ENCODE results near the gene EFNB3. TPM values are rescaled to one million over a fixed set of nuclear protein-coding genes. Genes with fewer than 3 reads are reported as not detected.

EFNB3 gene
- total RNA-seq, 1 experiment from 2014 or later = 1.5 TPM

GRCh38 chr17:7739746-7740145 is 34.7 kb downstream of the EFNB3 start:
- no peak overlapping the region for H2AFZ ChIP-seq
- no peaks in the 10 kb centered on the region for H3K79me2 ChIP-seq (ENCODE audit: low read depth)
- H3K4me2 ChIP-seq = no peak overlapping the region
- intact Hi-C loops (cut with micrococcal nuclease; ENCODE audit: unreplicated experiment) = no loop called here
- H3K36me3 ChIP-seq (ENCODE audit: low read depth) = no peaks in the 10 kb centered on the region
- no TSS peak for BruUV-seq (replicated peaks)
- peaks cover 8% of the 10 kb centered on the region; the same call in 1 of the 2 replicates for H3K4me1 ChIP-seq (replicated peaks; ENCODE audit: insufficient read depth)
- ChIA-PET CTCF (no interaction called here), POLR2A (ENCODE audit: unreplicated experiment) (no interaction called here)
- no peaks in the 10 kb centered on the region for H3F3A ChIP-seq (ENCODE audit: insufficient read depth, low read depth)
- H3K4me3 ChIP-seq = no peak overlapping the region
- no peaks in the 10 kb centered on the region for H4K20me1 ChIP-seq (ENCODE audit: insufficient read depth)
- no peak for DNase-seq
- peaks cover 4% of the 10 kb centered on the region; the same call in 1 of the 2 replicates for H3K27me3 ChIP-seq (ENCODE audit: insufficient read depth, low read depth)
- no peaks in the 10 kb centered on the region for H3K9me3 ChIP-seq (ENCODE audit: insufficient read depth, low read depth)
- TF ChIP-seq CTCF (conservative IDR thresholded peaks at IDR 0.05) = no peak
- no peak for TF ChIP-seq EZH2 (IDR thresholded peaks at IDR 0.05; ENCODE audit: low read depth)
- no peaks in the 10 kb centered on the region for H3K9me2 ChIP-seq (ENCODE audit: insufficient read depth)
- no peak overlapping the region for H3K27ac ChIP-seq

DNA sequence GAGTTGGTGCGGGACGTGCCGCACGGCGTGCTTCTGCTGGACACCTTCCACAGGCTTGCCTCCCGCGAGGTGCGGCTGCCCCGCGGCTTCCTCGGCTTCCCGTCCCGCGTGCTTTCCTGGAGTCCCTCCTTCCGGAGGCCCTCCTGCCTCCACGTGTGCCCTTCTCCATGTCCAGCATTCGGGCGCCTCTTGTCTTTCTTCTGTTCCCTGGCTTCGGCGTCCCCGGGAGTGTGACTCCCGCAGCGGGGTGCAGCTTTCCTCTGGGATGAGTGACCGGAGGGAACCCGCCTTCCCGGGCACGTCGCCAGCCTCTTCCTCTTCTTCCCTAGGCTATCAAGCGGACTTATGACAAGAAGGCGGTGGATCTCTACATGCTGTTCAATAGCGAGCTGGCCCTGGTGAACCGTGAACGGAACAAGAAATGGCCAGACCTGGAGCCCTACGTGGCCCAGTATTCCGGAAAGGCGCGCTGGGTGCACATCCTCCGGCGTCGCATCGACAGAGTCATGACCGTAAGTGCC is 35.5 kb downstream of the EFNB3 start:
- DNase-seq = no peak
- peaks cover 6% of the 10 kb centered on the region; the same call in 1 of the 2 replicates for H3F3A ChIP-seq (ENCODE audit: insufficient read depth, low read depth)
- no peaks in the 10 kb centered on the region for H4K20me1 ChIP-seq (ENCODE audit: insufficient read depth)
- H3K4me1 ChIP-seq (replicated peaks; ENCODE audit: insufficient read depth) = peaks cover 14% of the 10 kb centered on the region; the same call in 1 of the 2 replicates
- no peak overlapping the region for H3K27ac ChIP-seq
- no peaks in the 10 kb centered on the region for H3K9me2 ChIP-seq (ENCODE audit: insufficient read depth)
- H3K79me2 ChIP-seq (ENCODE audit: low read depth) = no peaks in the 10 kb centered on the region
- CTCF ChIA-PET = interaction anchor here (0.7 kb wide), 1 partner anchor 80 kb away, joined by 3 read pairs; no protein-coding TSS in a partner anchor
- H3K4me2 ChIP-seq = no peak overlapping the region
- no peak overlapping the region for H3K4me3 ChIP-seq
- POLR2A ChIA-PET (ENCODE audit: unreplicated experiment) = no interaction called here
- H3K36me3 ChIP-seq (ENCODE audit: low read depth) = no peaks in the 10 kb centered on the region
- intact Hi-C loops (cut with micrococcal nuclease; ENCODE audit: unreplicated experiment) = no loop called here
- H3K27me3 ChIP-seq (ENCODE audit: insufficient read depth, low read depth) = peaks cover 4% of the 10 kb centered on the region; the same call in 1 of the 2 replicates
- H2AFZ ChIP-seq = no peak overlapping the region
- no TSS peak for BruUV-seq (replicated peaks)
- TF ChIP-seq CTCF (conservative IDR thresholded peaks at IDR 0.05) (no peak), EZH2 (IDR thresholded peaks at IDR 0.05; ENCODE audit: low read depth) (no peak)
- H3K9me3 ChIP-seq (ENCODE audit: insufficient read depth, low read depth) = no peaks in the 10 kb centered on the region

DNA sequence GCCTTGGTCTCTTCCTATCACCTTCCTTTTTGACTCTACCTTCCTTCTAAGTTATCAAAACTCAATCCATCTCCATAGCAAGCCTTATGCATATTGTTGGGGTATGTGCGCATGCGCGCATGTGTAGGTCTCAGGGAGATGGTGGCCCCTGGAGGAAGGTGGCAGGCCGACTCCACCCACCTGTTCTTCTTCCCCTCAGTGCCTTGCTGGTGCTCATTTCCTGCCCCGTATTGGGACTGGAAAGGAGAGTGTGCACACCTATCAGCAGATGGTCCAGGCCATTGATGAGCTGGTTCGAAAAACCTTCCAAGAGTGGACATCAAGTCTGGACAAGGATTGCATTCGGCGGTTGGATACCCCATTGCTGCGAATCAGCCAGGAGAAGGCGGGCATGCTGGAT is 37.7 kb downstream of the EFNB3 start:
- Histone ChIP-seq H3K4me2 (no peak overlapping the region), H4K20me1 (ENCODE audit: insufficient read depth) (no peaks in the 10 kb centered on the region), H3F3A (ENCODE audit: insufficient read depth, low read depth) (peaks cover 26% of the 10 kb centered on the region), H3K36me3 (ENCODE audit: low read depth) (no peaks in the 10 kb centered on the region), H3K27me3 (ENCODE audit: insufficient read depth, low read depth) (no peaks in the 10 kb centered on the region), H3K9me2 (ENCODE audit: insufficient read depth) (no peaks in the 10 kb centered on the region), H3K4me3 (no peak overlapping the region), H3K9me3 (ENCODE audit: insufficient read depth, low read depth) (no peaks in the 10 kb centered on the region), H3K27ac (no peak overlapping the region), H3K79me2 (ENCODE audit: low read depth) (no peaks in the 10 kb centered on the region), H3K4me1 (replicated peaks; ENCODE audit: insufficient read depth) (peaks cover 33% of the 10 kb centered on the region), H2AFZ (no peak overlapping the region)
- no TSS peak for BruUV-seq (replicated peaks)
- DNase-seq = no peak
- TF ChIP-seq CTCF (conservative IDR thresholded peaks at IDR 0.05) (no peak), EZH2 (IDR thresholded peaks at IDR 0.05; ENCODE audit: low read depth) (no peak)
- CTCF ChIA-PET = interaction anchor here (0.6 to 1.3 kb wide), 8 partner anchors 16 to 316 kb away, joined by 3 to 9 read pairs (median 5); no protein-coding TSS in a partner anchor
- intact Hi-C loops (cut with micrococcal nuclease; ENCODE audit: unreplicated experiment) = loop anchor here (1.0 kb wide), 7 partner anchors 80 to 315 kb away; partner anchors contain the start of gene NAA38
- POLR2A ChIA-PET (ENCODE audit: unreplicated experiment) = no interaction called here

Measured in PC-9 (cell line).